Right lobe of liver (tissue), 6 donors: ENCODE data around the gene CASP5. TPM values are rescaled to one million over a fixed set of nuclear protein-coding genes. Genes with fewer than 3 reads are reported as not detected.

Experiments
- ATAC-seq, 4 donors: fragments of 200-7000 bp; cut with Tn5 transposase; one replicate each; pipeline ENCODE4 v1.9.1; 2020; ENCODE audit warnings: mild to moderate bottlenecking in 4 of 4, moderate library complexity in 4 of 4
- DNase-seq, 3 donors: peaks; one replicate each; pipeline ENCODE4 v3.0.0-alpha.2; 2020
- H3K27ac ChIP-seq, 3 donors: fragments of 200-600 bp; one replicate each; pipeline ENCODE4 v1.8.0; 2022
- H3K27me3 ChIP-seq, 2 donors: fragments of 200-600 bp; one replicate each; pipeline ENCODE4 v1.8.0; 2022
- H3K36me3 ChIP-seq, 4 donors: fragments of 200-600 bp; sonication (generic) in 1 of 4; one replicate each; pipeline versions ENCODE4 v1.5.1 to v1.8.0; 2017 to 2022; ENCODE audit warnings: control low read depth in 1 of 4
- H3K4me1 ChIP-seq, 4 donors: fragments of 200-600 bp; sonication (generic) in 1 of 4; one replicate each; pipeline versions ENCODE4 v1.5.1 to v1.8.0; 2017 to 2022; ENCODE audit warnings: control low read depth in 1 of 4
- H3K4me3 ChIP-seq, 3 donors: fragments of 200-600 bp; one replicate each; pipeline ENCODE4 v1.8.0; 2022
- H3K9me3 ChIP-seq, 4 donors: fragments of 200-600 bp; sonication (generic) in 1 of 4; one replicate each; pipeline versions ENCODE4 v1.5.1 to v1.8.0; 2017 to 2022; ENCODE audit warnings: control low read depth in 1 of 4
- POLR2A ChIP-seq: fragments of 450-650 bp; IDR thresholded peaks from one replicate; pipeline ENCODE4 v1.6.1; 2017; ENCODE audit warnings: antibody characterized with exemption, mild to moderate bottlenecking
- WGBS: methylation state at CpG from one replicate; pipeline ENCODE4 v1.1.6; 2018; ENCODE audit warnings: low coverage, low lambda C conversion rate; ENCODE audit not compliant: insufficient coverage; ENCODE audit errors: missing lambda C conversion rate; 5-methylcytosine and 5-hydroxymethylcytosine counted together
- intact Hi-C, 2 donors: fragments of 100-400 bp; cut with DNase I; formaldehyde crosslinking; loops; one replicate each; pipeline versions ENCODE4 v1.11.2 to v1.14.1; 2022
- total RNA-seq, 6 experiments: library from RNA; depleted of rRNA in 2 of 6; stranded (reverse); fragments of >200 nt in 2 of 6; fragmentation: NEBNext Ultra II Directional in 3 of 6; extraction: Animal tissue kit (Norgen Biotek cat#: 25700) in 3 of 6; gene quantifications; one replicate each; pipeline versions ENCODE4 v1.1.0 to v1.2.4, GENCODE V29; 2016 to 2023
- TF ChIP-seq, protein P1 (sequence below), 4 donors: fragments of 200-600 bp in 3 of 4; fragments of 450-650 bp in 1 of 4; IDR thresholded peaks; one replicate each; pipeline versions ENCODE4 v1.5.1 to v1.8.0; 2016 to 2022; ENCODE audit warnings: antibody characterized with exemption in 4 of 4, mild to moderate bottlenecking in 2 of 4
- donor health status: DM: no; HTN: yes; CAD: no.
- donor health status: DM: no; HTN: no; CAD: no.
- donor health status: DM: no; HTN: no; CAD: no.
- donor health status: DM: no; HTN: yes; CAD: no.
- donor health status: DM: no; HTN: yes; CAD: no.

The CASP5 gene
- total RNA-seq, 6 experiments from 2014 or later = 0.27 to 0.50 (median 0.35) TPM; not detected in 3

DNA sequence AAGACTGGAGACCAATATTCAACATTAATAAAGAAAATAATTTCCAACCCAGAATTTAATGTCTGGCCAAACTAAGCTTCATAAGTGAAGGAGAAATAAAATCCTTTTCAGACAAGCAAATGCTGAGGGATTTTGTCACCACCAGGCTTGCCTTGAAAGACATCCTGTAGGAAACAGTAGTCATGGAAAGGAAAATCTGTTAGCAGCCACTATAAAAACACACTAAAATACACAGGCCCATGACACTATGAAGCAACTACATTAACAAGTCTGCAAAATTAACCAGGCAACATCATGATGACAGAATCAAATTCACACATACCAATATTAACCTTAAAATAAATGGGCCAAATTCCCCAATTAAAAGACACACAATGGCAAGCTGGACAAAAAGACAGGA, 52.2 kb downstream of the CASP5 start:
- peaks cover 0 to 5% (median 0%) of the 10 kb centered on the region in 4 donors for H3K9me3 ChIP-seq
- TF ChIP-seq, protein P1, sequence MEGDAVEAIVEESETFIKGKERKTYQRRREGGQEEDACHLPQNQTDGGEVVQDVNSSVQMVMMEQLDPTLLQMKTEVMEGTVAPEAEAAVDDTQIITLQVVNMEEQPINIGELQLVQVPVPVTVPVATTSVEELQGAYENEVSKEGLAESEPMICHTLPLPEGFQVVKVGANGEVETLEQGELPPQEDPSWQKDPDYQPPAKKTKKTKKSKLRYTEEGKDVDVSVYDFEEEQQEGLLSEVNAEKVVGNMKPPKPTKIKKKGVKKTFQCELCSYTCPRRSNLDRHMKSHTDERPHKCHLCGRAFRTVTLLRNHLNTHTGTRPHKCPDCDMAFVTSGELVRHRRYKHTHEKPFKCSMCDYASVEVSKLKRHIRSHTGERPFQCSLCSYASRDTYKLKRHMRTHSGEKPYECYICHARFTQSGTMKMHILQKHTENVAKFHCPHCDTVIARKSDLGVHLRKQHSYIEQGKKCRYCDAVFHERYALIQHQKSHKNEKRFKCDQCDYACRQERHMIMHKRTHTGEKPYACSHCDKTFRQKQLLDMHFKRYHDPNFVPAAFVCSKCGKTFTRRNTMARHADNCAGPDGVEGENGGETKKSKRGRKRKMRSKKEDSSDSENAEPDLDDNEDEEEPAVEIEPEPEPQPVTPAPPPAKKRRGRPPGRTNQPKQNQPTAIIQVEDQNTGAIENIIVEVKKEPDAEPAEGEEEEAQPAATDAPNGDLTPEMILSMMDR (IDR thresholded peaks at IDR 0.05) = no peak
- TF ChIP-seq POLR2A = no peak
- ATAC-seq = no peak
- no peaks in the 10 kb centered on the region for H3K27me3 ChIP-seq
- H3K4me3 ChIP-seq = no peak overlapping the region
- intact Hi-C loops = no loop called here
- no peak for DNase-seq
- peaks cover 0 to 17% (median 9%) of the 10 kb centered on the region in 4 donors for H3K4me1 ChIP-seq
- H3K27ac ChIP-seq = no peak overlapping the region
- no peaks in the 10 kb centered on the region for H3K36me3 ChIP-seq

DNA sequence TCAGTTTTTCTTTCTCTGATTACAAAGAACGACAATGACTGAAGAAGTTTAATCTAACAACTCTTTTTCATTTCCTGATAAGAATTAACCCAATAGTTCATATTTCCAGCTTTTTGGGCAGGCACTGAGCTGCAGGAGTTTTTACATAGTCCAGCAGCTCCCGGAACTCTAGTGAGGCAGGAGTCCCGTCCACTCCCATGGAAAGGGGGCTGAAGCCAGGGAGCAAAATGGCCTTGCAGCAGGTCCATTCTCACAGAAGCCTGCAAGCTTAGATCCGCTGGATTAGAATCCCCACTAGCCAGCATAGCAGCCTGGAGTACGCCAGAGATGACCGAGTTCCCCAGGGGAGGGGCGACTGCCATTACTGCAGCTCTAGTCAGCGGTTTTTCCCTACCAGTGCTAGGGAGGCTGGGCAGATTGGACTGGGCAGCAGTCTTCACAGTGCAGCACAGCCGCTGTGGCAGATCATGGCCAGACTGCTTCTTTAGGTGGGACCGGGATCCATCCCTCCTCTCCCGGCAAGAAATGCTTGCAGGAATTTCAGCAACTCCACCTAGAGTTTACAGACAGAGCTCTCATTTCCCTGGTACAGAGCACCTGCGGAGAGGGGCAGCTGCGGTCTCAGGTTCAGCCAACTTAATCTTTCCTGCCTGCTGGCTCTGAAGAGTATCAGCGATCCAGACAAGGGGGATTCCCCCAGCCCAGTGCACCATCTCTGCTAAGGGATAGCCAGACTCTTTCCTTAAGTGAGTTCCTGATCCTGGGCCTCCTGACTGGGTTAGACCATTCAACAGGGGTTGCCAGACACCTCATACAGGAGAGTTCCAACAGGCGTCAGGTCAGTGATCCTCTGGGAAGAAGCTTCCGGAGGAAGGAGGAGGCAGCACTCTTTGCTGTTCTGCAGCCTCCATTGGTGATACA, 53.9 kb downstream of the CASP5 start:
- H3K4me1 ChIP-seq = peaks cover 0 to 25% (median 9%) of the 10 kb centered on the region in 4 donors
- DNase-seq (peak; percentile 26 to 57 (median 56)), ATAC-seq (peak; percentile 54 to 78 (median 70))
- H3K27ac ChIP-seq = peak overlapping the region; percentile 81 to 92 (median 90)
- TF ChIP-seq, protein P1 (IDR thresholded peaks at IDR 0.05) = no peak
- no peak for TF ChIP-seq POLR2A
- WGBS = 62% methylated on average over 5 of the region's 16 CpGs
- no peaks in the 10 kb centered on the region for H3K36me3 ChIP-seq
- H3K27me3 ChIP-seq = no peaks in the 10 kb centered on the region
- intact Hi-C loops = no loop called here
- no peaks in the 10 kb centered on the region for H3K9me3 ChIP-seq
- H3K4me3 ChIP-seq = peak overlapping the region; percentile 43 to 60 (median 54)

DNA sequence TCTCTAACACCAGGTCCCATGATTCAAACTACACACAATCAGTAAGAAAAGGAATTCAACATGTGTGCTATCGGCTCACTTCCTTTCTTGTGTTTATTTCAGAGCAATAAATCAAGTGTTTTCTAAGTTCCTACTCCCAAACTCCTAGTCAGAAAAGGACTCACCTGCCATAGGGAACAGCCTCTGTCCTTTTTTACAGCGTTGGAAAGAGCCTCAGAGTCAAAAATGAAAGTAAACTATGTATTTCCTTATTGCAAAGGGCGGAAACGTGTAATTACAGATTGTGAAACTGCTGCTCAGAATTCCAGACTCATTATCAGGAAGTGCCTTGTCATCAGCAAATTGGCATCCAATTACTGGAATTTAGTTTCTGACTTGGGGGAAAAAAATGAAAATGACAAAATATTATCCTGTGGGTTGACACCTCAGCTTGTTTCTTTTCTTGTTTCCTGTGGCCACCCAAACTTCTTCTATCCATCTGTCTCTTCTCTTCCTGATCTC, 54.6 kb downstream of the CASP5 start, which contains the start of gene CASP4:
Gene CASP4, minus strand, starts transcription at position 220 of the 501 bp plus-strand sequence. Its CDS starts 49 bp downstream, at position 171.
- Histone ChIP-seq H3K36me3 (no peaks in the 10 kb centered on the region), H3K27ac (peak within 1 kb of the TSS; percentile 81 to 92 (median 90)), H3K4me1 (peaks cover 0 to 30% (median 10%) of the 10 kb centered on the region in 4 donors), H3K9me3 (no peaks in the 10 kb centered on the region), H3K4me3 (peak within 1 kb of the TSS; percentile 43 to 60 (median 54)), H3K27me3 (no peaks in the 10 kb centered on the region)
- TF ChIP-seq POLR2A = peak; percentile 94
- TF ChIP-seq, protein P1 (IDR thresholded peaks at IDR 0.05) = no peak
- DNase-seq (no peak), ATAC-seq (peak; percentile 88 to 89 (median 88))
- intact Hi-C loops = no loop called here
- 1% methylated on average over 4 of the region's 4 CpGs for WGBS

DNA sequence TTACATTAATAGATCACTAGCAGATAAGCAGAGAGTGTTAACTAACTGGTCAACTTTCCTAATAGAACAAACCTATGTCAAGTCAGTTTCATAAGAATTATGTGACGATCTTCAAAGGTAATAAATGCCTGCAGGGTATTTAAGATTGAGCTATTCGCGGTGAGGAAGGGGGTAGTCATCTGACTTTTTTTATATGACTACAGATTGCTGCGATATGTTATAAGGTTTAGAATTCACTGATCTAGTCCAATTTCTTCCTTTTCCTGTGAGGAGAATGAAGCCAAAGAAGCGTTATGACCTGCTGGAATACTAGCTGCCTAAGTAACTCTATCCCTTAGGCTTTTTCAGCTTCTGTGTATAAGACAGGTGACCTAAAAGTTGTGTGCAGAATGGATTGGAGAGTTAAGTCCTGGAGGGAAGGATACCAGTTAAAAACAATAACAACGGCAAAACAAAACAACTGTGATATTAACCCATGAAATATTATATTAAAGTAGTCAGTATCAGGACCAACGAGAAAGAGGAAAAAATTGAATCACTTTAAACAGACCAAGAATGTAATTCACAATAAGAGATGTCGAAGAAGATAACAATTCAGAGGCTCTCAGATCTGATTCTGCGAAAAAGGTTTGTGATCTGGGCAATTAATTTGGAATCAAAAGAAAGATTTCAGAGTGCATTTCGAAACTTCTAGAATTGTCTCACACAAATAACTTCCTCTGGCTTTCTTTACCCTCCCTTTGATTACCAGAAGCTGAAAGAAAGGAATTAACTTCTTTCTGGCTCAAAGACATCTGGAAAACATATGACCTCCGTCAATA, 55.2 kb downstream of the CASP5 start:
- TF ChIP-seq POLR2A = no peak
- TF ChIP-seq, protein P1 (IDR thresholded peaks at IDR 0.05) = no peak
- WGBS = 3% methylated on average over 11 of the region's 11 CpGs
- peaks cover 0 to 36% (median 12%) of the 10 kb centered on the region in 4 donors for H3K4me1 ChIP-seq
- H3K9me3 ChIP-seq = no peaks in the 10 kb centered on the region
- no peaks in the 10 kb centered on the region for H3K27me3 ChIP-seq
- H3K4me3 ChIP-seq = peak overlapping the region; percentile 43 to 60 (median 54)
- intact Hi-C loops = no loop called here
- H3K27ac ChIP-seq = peak overlapping the region; percentile 81 to 92 (median 90)
- ATAC-seq = peak; percentile 22 to 52 (median 36)
- H3K36me3 ChIP-seq = no peaks in the 10 kb centered on the region
- DNase-seq = no peak
